GM19463 (cell line): ENCODE results near the gene NID1.
"Not testable (repeated sequence)": the region's sequence is repeated elsewhere in the genome, so short reads cannot be mapped to it uniquely, and the experiment has no call there.

Experiments
- ATAC-seq: cut with Tn5 transposase; IDR thresholded peaks from one replicate; pipeline ENCODE4 v1.9.1; 2021; ENCODE audit warnings: mild to moderate bottlenecking, moderate library complexity; ENCODE audit not compliant: unreplicated experiment

NID1 gene

GRCh38 chr1:235942979-235943575, 121.8 kb downstream of the NID1 start:
- no peak for ATAC-seq

GRCh38 chr1:235942625-235942934, 122.3 kb downstream of the NID1 start:
- ATAC-seq: no peak

- no peak for ATAC-seq
Measured at GRCh38 chr1:235941876-235942624, 122.8 kb downstream of the NID1 start.

- ATAC-seq: no peak
Measured at GRCh38 chr1:235940285-235940684, 124.6 kb downstream of the NID1 start.

- ATAC-seq: no peak
Measured at GRCh38 chr1:235939480-235939775, 125.5 kb downstream of the NID1 start.

GRCh38 chr1:235938709-235939479, 126.0 kb downstream of the NID1 start:
- peak; percentile 78 for ATAC-seq

GRCh38 chr1:235937123-235937522, 127.8 kb downstream of the NID1 start:
- no peak for ATAC-seq

GRCh38 chr1:235935235-235936225, 129.4 kb downstream of the NID1 start:
- ATAC-seq: no peak

- no peak for ATAC-seq
Measured at GRCh38 chr1:235933766-235934116, 131.1 kb downstream of the NID1 start.

GRCh38 chr1:235933017-235933765, 131.7 kb downstream of the NID1 start:
- ATAC-seq: no peak

GRCh38 chr1:235932090-235932510, 132.8 kb downstream of the NID1 start:
- no peak for ATAC-seq

- no peak for ATAC-seq
Measured at GRCh38 chr1:235931171-235931738, 133.6 kb downstream of the NID1 start.

- ATAC-seq: no peak
Measured at GRCh38 chr1:235930543-235930942, 134.3 kb downstream of the NID1 start.

- no peak for ATAC-seq
Measured at GRCh38 chr1:235929216-235929615, 135.7 kb downstream of the NID1 start.

GRCh38 chr1:235928197-235928596, 136.7 kb downstream of the NID1 start:
- ATAC-seq: no peak

GRCh38 chr1:235927551-235927950, 137.3 kb downstream of the NID1 start:
- ATAC-seq: not testable (repeated sequence)
